NCI-H460 (cell line): ENCODE measurements around the gene SPDYE8. TPM values are rescaled to one million over a fixed set of nuclear protein-coding genes. Genes with fewer than 3 reads are reported as not detected.
"Not testable (repeated sequence)": the region's sequence is repeated elsewhere in the genome, so short reads cannot be mapped to it uniquely, and the experiment has no call there.

Experiments used
- DNase-seq: peaks from one replicate; pipeline ENCODE4 v3.0.0-alpha.2; 2016; ENCODE audit warnings: low read depth; ENCODE audit errors: extremely low read depth
- polyA plus RNA-seq: library from polyadenylated mRNA; depleted of rRNA; stranded (reverse); fragments of >200 nt; gene quantifications from 2 replicates; pipeline ENCODE4 v1.2.3, GENCODE V29; 2014; cell fraction: nucleus; rRNA removed
- small RNA-seq, 2 experiments: library from RNA; depleted of rRNA; stranded (forward); fragments of <200 nt; gene quantifications; one replicate each; pipeline ENCODE3, GENCODE V24; 2014
- total RNA-seq: library from RNA; depleted of rRNA; stranded (reverse); fragments of >200 nt; shearing (Covaris generic); gene quantifications from 2 replicates; pipeline ENCODE4 v1.2.3, GENCODE V29; 2014; rRNA removed

SPDYE8 gene, protein sequence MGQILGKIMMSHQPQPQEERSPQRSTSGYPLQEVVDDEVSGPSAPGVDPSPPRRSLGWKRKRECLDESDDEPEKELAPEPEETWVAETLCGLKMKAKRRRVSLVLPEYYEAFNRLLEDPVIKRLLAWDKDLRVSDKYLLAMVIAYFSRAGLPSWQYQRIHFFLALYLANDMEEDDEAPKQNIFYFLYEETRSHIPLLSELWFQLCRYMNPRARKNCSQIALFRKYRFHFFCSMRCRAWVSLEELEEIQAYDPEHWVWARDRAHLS
- total RNA-seq: 0.46 and 0.52 TPM in 2 replicates
- 0.06 and 2.2 TPM in 2 replicates for polyA plus RNA-seq

DNA sequence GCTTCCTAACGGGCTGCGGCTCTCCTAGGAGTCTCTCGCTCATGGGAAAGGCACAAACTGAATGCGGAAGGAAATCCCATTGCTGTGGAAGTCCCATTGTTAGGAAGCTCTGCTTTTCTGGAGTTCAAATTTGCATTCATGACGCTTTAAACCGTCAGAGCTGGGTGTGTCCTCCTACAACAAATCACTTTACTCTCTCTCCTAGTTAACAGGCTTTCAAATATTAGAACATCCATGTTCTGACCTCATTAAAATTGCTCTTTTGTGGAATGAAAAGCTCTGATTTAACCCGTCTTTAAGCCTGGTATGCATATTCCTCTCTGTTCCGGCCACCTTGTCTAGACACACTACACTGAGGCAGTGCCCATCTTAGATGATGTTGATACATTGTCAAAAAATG, at the start of gene SPDYE8:
SPDYE8 (minus strand) TSS at position 101 of the 400 bp plus-strand sequence. CDS start 1,800 bp downstream, outside the sequence.
- DNase-seq: not testable (repeated sequence)

DNA sequence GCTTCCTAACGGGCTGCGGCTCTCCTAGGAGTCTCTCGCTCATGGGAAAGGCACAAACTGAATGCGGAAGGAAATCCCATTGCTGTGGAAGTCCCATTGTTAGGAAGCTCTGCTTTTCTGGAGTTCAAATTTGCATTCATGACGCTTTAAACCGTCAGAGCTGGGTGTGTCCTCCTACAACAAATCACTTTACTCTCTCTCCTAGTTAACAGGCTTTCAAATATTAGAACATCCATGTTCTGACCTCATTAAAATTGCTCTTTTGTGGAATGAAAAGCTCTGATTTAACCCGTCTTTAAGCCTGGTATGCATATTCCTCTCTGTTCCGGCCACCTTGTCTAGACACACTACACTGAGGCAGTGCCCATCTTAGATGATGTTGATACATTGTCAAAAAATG, 28.2 kb upstream of the SPDYE8 start, which contains the start of gene SPDYE11:
SPDYE11 (minus strand) TSS at position 101 of the 400 bp plus-strand sequence. CDS start 1,800 bp downstream, outside the sequence.
- DNase-seq: not testable (repeated sequence)

DNA sequence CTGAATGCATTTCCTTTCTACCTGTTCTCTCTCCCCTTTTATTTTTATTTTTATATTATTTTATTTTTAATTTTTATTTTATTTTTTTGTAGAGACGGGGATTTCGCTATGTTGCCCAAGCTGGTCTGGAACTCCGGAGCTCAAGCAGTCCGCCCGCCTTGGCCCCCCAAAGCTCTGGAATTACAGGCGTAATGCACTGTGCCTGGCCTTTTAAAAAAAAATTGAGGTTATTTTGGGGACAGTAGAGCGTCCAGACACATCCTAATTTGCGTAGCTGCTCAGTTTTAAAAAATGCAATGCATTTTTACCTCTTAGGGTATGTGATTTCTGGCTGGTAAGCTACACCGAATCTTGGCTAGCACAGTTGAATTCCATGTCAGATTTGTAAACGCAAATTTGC, 23.1 kb downstream of the SPDYE8 start:
- DNase-seq: not testable (repeated sequence)

DNA sequence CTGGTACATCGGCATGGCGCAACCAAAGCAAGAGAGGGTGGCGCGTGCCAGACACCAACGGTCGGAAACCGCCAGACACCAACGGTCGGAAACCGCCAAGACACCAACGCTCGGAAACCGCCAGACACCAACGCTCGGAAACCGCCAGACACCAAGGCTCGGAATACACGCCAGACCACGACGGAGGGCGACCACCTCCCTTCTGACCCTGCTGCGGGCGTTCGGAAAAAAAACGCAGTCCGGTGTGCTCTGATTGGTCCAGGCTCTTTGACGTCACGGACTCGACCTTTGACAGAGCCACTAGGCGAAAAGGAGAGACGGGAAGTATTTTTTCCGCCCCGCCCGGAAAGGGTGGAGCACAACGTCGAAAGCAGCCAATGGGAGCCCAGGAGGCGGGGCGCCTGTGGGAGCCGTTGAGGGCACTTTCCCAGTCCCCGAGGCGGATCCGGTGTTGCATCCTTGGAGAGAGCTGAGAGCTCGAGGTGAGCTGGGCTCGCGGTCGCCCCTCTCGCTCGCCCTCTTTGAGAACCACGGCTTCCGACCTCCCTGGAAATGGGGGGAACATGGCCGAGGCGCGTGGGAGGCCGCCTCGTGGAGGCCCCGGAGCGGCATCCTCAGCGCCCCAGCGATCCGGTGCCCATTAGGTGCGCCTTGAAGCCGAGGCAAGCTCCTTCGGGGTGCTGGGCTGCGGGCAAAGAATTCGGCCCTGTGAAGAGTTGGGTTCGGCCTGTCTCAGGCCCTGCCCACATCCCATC, 23.7 kb downstream of the SPDYE8 start:
- DNase-seq: peak; percentile 87

DNA sequence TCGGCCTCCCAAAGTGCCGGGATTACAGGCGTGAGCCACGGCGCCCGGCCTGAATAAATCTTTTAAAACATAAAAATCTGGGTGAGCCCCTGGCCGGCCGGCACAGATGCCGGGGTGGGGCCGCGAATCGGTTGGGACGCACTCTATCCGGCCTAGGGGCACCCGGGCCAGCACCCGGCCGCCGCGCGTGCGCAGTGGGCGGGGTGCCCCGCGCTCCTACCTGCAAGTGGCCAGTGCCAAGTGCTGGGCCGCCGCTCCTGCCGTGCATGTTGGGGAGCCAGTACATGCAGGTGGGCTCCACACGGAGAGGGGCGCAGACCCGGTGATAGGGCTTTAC, 24.2 kb downstream of the SPDYE8 start:
- not testable (repeated sequence) for DNase-seq

DNA sequence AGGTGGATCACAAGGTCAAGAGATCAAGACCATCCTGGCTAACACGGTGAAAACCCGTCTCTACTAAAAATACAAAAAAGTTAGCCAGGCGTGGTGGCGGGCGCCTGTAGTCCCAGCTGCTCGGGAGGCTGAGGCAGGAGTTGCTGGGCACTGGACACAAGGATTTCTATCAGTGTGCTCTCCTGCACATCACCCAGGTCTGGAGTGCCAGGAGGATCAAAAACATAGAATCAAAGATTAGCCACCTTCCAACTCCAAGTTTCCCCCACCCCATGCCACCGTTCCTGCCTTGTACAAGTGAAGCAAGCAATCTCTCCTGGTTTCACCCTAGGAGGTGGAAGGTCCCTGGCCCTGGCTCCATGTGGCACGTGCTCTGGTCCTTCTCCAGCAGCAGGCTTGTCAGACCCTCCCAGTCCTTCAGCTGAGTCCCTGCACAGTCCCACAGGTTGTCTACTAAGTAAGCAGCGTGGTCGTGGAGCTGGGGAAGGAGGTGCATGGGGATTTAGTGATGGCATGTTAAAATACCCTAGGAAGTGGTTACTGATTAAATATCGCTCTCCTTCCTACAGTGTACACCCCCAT, 31.6 kb downstream of the SPDYE8 start:
- not testable (repeated sequence) for DNase-seq

DNA sequence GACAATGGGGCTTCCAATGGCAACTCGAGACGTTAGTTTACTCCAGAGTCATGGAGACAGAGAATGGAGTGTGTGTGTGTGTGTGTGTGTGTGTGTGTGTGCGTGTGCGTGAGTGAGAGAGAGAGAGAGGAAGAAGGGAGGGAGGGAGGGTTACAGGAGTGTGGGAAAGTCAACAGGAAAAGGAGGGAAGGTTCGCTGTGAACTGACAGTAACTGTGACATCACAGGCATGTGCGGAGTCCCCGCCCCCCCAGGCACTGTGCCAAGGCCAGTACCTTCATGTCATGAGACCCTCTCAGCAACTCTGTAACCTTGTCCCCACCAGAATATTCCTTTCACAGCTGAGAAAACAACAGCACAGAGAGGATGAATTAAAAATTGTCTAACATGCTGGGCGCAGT, 32.1 kb downstream of the SPDYE8 start:
- not testable (repeated sequence) for DNase-seq

DNA sequence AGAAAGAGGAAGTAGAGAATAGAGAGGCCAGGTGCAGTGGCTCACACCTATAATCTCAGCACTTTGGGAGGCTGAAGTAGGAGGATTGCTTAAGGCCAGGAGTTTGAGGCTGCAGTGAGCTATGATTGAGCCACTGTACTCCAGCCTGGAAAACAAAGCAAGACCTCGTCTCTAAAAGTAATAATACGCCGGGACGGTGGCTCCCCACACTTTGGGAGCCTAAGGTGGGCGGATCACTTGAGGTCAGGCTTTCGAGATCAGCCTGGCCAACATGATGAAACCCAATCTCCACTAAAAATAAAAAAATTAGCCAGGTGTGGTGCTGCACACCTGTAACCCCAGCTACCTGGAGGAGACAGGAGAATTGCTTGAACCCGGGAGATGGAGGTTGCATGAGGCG, 34.1 kb downstream of the SPDYE8 start:
- DNase-seq: not testable (repeated sequence)

DNA sequence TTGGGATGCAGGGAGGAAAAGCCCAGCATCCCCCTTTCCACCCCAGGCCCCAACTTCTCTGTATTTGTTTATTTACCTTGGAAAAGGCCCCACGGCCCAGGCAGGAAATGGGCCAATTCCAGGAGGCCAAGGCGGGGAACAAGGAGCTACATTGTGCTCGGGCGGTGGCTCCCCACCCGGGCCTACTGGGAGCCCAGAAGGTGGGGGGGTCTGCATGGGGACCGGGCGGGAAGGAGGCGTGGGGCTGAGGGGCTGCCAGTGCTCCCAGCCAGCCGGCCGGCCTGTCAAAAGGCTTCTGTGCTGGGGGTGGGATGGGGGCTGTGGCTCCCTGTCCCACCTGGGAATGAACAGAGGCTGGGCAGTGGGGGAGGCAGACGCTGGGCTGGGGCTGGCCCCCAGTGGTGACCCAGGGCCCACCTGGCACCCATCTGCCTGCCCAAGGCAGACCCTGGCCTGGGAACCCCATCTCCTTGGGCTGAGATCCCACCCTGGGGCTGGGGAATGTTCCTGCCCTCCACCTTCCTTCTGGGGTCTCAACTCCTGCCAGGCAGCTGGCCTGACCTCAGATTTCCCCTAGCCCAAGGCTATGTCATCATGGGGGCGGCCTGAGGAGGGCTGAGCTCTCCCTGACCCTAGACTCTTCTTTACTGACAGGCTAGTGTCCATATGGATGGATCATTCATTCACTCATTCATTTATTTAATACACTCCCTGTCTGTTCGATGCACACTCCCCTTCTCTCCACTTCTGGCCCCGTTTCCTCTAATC, 39.2 kb downstream of the SPDYE8 start:
- DNase-seq: not testable (repeated sequence)

DNA sequence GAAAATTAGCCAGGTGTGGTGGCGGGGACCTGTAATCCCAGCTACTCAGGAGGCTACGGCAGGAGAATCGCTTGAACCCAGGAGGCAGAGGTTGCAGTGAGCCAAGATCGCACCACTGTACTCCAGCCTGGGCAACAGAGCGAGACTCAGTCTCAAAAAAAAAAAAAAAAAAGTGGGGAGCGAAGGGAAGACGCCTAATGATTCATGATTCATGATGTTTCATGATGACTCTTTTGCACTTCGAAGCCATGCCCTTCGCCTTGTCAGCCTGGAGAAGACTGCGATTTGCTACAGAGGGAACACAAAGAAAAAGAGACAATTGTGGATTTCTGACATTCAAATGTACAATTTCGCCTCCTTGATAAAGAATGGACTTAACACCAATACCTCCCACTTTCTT, 47.5 kb downstream of the SPDYE8 start:
- DNase-seq: not testable (repeated sequence)

DNA sequence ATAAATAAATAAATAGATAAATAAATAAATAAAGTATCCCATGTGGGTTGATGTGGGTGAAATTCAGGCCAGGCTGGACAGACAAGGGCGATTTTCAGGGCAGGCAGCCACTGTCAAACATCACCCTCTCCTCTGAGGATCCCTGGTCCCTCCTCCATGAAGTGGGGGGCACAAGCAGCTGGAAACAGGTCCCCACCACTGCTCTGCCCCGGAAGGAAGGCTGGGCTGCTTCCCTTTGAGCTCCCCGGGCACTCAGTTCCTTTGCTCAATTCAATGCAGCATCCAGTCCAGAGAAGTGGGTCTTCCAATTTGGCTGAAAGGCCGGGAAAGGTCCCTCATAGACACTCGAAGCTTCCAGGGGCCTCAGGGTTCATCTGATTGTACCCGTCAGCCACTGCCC, 49.2 kb downstream of the SPDYE8 start:
- not testable (repeated sequence) for DNase-seq

DNA sequence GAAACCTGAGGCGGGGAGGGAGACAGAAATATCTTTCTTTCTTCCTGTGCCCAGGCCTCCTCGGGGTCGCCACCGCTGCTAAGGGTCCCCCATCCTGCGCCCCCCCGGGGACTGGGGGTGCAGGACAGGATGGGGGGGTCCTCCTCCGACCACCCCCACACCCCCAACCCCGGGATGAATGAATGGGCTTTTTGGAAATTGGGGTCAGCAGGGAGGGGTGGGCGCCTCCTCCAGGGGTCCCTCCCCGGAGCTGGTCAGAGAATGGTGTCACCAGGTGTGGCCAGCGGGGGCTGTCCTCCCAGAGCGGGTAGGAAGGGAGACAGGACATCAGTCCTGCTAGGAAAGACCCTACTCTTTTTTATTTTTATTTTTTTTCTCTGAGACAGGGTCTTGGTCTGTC, 53.1 kb downstream of the SPDYE8 start:
- not testable (repeated sequence) for DNase-seq

DNA sequence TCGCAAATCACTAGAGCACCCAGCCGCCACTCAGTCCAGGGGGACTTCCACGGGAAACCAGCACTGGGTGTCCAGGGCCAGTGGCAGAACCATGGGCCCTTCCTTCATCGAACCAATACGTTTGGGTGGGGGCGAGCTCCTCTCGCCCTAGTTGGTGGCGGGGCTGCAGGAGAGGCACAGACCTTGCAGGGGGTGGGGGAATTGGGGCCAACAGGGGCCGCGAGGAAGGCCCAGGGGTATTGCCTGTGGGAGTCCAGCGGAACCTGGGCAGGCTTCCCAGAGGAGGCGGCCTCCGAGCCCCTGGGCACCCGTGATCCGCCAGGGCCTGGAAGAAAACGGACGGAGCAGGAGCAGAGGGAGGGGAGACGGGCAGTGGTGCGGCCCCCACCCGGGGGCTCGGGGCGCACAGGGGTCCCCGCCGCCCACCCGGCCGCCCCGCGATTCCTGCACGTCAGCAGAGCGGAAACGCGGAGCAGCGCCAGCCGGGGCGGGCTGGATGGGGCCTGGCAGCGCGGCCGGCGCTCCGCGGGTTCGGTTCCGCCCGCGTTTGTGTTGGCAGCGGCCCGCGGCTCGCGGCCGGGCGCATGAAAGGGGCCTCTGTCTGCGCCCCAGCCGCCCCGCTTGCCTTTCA, 53.8 kb downstream of the SPDYE8 start:
- DNase-seq: not testable (repeated sequence)

DNA sequence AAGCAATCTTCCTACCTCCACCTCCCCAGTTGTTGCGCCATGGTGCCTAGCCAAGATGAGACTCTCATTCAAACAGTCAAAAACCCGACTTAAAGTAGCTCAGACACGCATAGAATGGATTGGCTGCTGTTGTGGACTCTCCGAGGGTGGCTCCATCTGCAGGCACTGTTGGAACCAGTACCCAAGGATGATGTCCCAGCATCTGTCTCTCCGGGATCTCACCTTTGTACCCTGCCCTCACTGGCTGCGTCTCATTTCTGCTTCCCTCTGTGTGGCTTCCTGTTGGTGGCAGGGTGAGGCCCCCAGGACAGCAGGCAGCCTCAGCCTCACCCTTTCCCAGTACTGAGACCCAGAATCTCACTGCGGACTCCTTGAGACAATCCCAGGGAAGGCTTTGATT, 54.8 kb downstream of the SPDYE8 start:
- DNase-seq: not testable (repeated sequence)

DNA sequence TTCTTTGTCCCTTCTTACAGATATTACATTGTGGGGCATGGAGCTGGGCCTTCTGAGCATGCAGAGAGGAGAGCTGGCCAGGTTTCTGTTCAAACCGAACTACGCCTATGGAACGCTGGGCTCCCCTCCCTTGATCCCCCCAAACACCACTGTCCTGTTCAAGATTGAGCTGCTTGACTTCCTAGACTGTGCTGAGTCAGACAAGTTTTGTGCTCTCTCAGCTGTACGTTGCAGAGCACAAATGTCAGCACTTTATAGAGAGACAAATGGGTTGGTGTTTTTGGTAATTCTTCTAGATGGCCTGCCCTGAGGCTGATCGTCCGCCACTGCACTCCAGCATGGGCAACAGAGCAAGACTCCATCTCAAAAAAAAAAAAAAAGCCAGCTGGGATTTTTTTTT, 58.1 kb downstream of the SPDYE8 start:
- DNase-seq: not testable (repeated sequence)

Small RNA genes lying within 50 kb of the gene (small RNA-seq; reads per million reads assigned to genes)
- 0 reads per million in 2 experiments for gene RF00019

Other genes starting within 250 kb of the SPDYE8 start
- gene TYW1B, start 201.6 kb downstream of the SPDYE8 start, total RNA-seq: 0.89 and 1.2 TPM in 2 replicates
- gene POM121, start 104.7 kb downstream of the SPDYE8 start, total RNA-seq: 8.5 and 8.8 TPM in 2 replicates
- gene TRIM74, start 60.3 kb downstream of the SPDYE8 start, total RNA-seq: 0.12 TPM in 1 of 2 replicates, not detected in the other
- gene SPDYE11, start 28.1 kb upstream of the SPDYE8 start, total RNA-seq: 0.54 and 0.55 TPM in 2 replicates
- 0.54 and 0.55 TPM in 2 replicates for gene SPDYE9, start 56.3 kb upstream of the SPDYE8 start, total RNA-seq